ENCODE data around the gene STARD3.

The STARD3 gene

GRCh38 chr17:39662551-39663339 is 25.8 kb downstream of the STARD3 start:
- H3K4me2 ChIP-seq (ENCODE audit: low read length), result no peak overlapping the region
- H3K9ac ChIP-seq, result no peak overlapping the region
- peaks cover 52% of the 10 kb centered on the region for H3K4me1 ChIP-seq
- H3K4me3 ChIP-seq (ENCODE audit: low read depth, low read length), result no peak overlapping the region
- H3K79me2 ChIP-seq, result no peaks in the 10 kb centered on the region
- H3K36me3 ChIP-seq (ENCODE audit: control insufficient read depth, insufficient read depth, low read length), result no peaks in the 10 kb centered on the region
- peak overlapping the region; percentile 6 for H3K27ac ChIP-seq
- no peaks in the 10 kb centered on the region for H3K9me3 ChIP-seq (ENCODE audit: control insufficient read depth, low read length)
- TF ChIP-seq, protein P1, sequence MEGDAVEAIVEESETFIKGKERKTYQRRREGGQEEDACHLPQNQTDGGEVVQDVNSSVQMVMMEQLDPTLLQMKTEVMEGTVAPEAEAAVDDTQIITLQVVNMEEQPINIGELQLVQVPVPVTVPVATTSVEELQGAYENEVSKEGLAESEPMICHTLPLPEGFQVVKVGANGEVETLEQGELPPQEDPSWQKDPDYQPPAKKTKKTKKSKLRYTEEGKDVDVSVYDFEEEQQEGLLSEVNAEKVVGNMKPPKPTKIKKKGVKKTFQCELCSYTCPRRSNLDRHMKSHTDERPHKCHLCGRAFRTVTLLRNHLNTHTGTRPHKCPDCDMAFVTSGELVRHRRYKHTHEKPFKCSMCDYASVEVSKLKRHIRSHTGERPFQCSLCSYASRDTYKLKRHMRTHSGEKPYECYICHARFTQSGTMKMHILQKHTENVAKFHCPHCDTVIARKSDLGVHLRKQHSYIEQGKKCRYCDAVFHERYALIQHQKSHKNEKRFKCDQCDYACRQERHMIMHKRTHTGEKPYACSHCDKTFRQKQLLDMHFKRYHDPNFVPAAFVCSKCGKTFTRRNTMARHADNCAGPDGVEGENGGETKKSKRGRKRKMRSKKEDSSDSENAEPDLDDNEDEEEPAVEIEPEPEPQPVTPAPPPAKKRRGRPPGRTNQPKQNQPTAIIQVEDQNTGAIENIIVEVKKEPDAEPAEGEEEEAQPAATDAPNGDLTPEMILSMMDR (IDR thresholded peaks at IDR 0.05), result no peak
- no peak overlapping the region for H2AFZ ChIP-seq
- no peaks in the 10 kb centered on the region for H3K27me3 ChIP-seq (ENCODE audit: control insufficient read depth, insufficient read depth, low read length)

GRCh38 chr17:39663340-39663687 is 26.4 kb downstream of the STARD3 start:
- Histone ChIP-seq H3K9ac (no peak overlapping the region), H3K9me3 (ENCODE audit: control insufficient read depth, low read length) (no peaks in the 10 kb centered on the region), H2AFZ (no peak overlapping the region), H3K4me2 (ENCODE audit: low read length) (no peak overlapping the region), H3K79me2 (no peaks in the 10 kb centered on the region), H3K4me1 (peaks cover 52% of the 10 kb centered on the region), H3K36me3 (ENCODE audit: control insufficient read depth, insufficient read depth, low read length) (no peaks in the 10 kb centered on the region), H3K27ac (peak overlapping the region; percentile 74), H3K27me3 (ENCODE audit: control insufficient read depth, insufficient read depth, low read length) (no peaks in the 10 kb centered on the region), H3K4me3 (ENCODE audit: low read depth, low read length) (no peak overlapping the region)
- TF ChIP-seq, protein P1 (IDR thresholded peaks at IDR 0.05), result no peak

GRCh38 chr17:39663688-39664580 is 27.0 kb downstream of the STARD3 start:
- no peaks in the 10 kb centered on the region for H3K9me3 ChIP-seq (ENCODE audit: control insufficient read depth, low read length)
- no peak overlapping the region for H3K4me2 ChIP-seq (ENCODE audit: low read length)
- peak overlapping the region; percentile 11 for H2AFZ ChIP-seq
- no peak overlapping the region for H3K9ac ChIP-seq
- H3K79me2 ChIP-seq, result no peaks in the 10 kb centered on the region
- no peaks in the 10 kb centered on the region for H3K27me3 ChIP-seq (ENCODE audit: control insufficient read depth, insufficient read depth, low read length)
- no peaks in the 10 kb centered on the region for H3K36me3 ChIP-seq (ENCODE audit: control insufficient read depth, insufficient read depth, low read length)
- no peak overlapping the region for H3K4me3 ChIP-seq (ENCODE audit: low read depth, low read length)
- peaks cover 55% of the 10 kb centered on the region for H3K4me1 ChIP-seq
- TF ChIP-seq, protein P1 (IDR thresholded peaks at IDR 0.05), result no peak
- H3K27ac ChIP-seq, result peak overlapping the region; percentile 74

DNA sequence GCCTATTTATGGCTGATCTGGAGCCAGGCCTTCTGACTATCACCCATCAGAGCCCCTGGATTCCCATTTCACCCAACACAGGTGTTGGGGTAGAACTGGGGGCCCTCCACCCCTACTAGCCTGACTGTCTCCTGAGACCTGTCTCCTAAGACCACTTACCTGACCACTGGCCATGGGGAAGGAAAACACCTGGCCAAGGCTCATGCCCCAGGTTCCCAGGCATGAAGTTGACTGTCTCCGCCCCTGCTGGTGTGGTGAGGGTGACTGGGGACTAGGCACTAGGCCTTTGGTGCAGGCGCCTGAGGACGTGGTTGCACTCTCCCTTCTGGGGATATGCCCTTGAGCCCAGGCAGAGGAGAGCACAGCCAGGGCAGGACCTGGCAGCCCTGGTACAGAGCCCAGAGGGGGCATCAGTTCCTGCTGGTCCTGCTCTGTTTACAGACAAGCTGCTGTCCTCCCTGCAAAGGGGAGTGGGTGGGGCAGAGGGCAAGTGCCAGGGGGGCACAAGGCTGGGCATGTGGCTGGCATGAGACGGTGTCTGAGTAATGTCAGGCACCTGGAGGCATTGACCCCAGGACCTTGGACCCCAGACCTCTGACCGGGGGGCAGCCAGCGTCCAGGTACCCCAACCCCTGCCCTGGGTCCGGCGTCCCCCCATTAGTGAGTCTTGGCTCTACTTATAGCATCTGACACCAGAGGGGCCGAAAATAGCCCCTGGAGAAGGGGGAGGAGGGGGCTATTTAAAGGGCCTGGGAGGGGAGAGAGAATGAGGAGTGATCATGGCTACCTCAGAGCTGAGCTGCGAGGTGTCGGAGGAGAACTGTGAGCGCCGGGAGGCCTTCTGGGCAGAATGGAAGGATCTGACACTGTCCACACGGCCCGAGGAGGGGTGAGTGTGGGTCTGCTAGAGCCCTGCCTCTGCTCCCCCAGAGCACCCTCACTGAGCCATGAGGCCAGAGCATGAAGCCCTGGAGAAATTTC is 27.9 kb downstream of the STARD3 start, which contains the start of gene TCAP:
TCAP (plus strand) TSS at position 769 of the 981 bp plus-strand sequence; CDS start at position 780, 11 bp downstream.
- Histone ChIP-seq H3K9me3 (ENCODE audit: control insufficient read depth, low read length) (no peaks in the 10 kb centered on the region), H3K4me1 (peaks cover 55% of the 10 kb centered on the region), H3K79me2 (no peaks in the 10 kb centered on the region), H2AFZ (peak within 1 kb of the TSS; percentile 57), H3K4me3 (ENCODE audit: low read depth, low read length) (no peak within 1 kb of the TSS), H3K27ac (peak within 1 kb of the TSS; percentile 74), H3K4me2 (ENCODE audit: low read length) (no peak within 1 kb of the TSS), H3K9ac (no peak within 1 kb of the TSS), H3K36me3 (ENCODE audit: control insufficient read depth, insufficient read depth, low read length) (no peaks in the 10 kb centered on the region), H3K27me3 (ENCODE audit: control insufficient read depth, insufficient read depth, low read length) (no peaks in the 10 kb centered on the region)
- TF ChIP-seq, protein P1 (IDR thresholded peaks at IDR 0.05), result no peak
